Peyer's patch (tissue), 4 donors: ENCODE data around the gene CD300LG.

Experiments
- POLR2A ChIP-seq, 2 donors: fragments of 450-650 bp; IDR thresholded peaks; one replicate each; pipeline ENCODE4 v1.5.1; 2017; ENCODE audit warnings: antibody characterized with exemption in 2 of 2, mild to moderate bottlenecking in 2 of 2, moderate library complexity in 2 of 2
- TF ChIP-seq, protein P1 (sequence below), 6 experiments: fragments of 450-650 bp in 4 of 6; fragments of 200-600 bp in 2 of 6; sonication (generic) in 1 of 6; IDR thresholded peaks; one replicate each; pipeline ENCODE4 v1.5.1; 2017 to 2019; ENCODE audit warnings: antibody characterized with exemption in 6 of 6, mild to moderate bottlenecking in 3 of 6, moderate library complexity in 1 of 6

DNA sequence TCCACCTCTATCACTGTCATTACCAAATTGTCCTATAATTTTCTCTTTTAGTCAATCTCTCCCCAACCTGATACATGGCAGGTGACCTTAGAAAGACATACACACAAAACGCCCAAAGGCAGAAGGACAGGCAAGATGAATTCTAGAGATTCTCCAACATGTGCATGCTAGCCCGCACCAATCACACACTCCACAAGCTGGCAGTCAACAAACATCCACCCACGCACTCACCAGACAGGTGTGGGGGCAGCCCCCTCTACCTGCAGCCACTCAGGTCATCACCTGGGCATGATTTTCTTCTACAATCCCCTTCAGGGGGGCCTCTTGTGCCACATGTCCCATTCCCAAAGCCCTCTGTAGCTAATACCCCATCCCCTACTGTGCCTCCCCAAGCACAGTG, 50.9 kb downstream of the CD300LG start:
- TF ChIP-seq, protein P1, sequence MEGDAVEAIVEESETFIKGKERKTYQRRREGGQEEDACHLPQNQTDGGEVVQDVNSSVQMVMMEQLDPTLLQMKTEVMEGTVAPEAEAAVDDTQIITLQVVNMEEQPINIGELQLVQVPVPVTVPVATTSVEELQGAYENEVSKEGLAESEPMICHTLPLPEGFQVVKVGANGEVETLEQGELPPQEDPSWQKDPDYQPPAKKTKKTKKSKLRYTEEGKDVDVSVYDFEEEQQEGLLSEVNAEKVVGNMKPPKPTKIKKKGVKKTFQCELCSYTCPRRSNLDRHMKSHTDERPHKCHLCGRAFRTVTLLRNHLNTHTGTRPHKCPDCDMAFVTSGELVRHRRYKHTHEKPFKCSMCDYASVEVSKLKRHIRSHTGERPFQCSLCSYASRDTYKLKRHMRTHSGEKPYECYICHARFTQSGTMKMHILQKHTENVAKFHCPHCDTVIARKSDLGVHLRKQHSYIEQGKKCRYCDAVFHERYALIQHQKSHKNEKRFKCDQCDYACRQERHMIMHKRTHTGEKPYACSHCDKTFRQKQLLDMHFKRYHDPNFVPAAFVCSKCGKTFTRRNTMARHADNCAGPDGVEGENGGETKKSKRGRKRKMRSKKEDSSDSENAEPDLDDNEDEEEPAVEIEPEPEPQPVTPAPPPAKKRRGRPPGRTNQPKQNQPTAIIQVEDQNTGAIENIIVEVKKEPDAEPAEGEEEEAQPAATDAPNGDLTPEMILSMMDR (IDR thresholded peaks at IDR 0.05): no peak
- TF ChIP-seq POLR2A (IDR thresholded peaks at IDR 0.05): no peak
